HG03108 (cell line): Measurements from ENCODE around the gene CFLAR.
"Not testable (repeated sequence)": the region's sequence is repeated elsewhere in the genome, so short reads cannot be mapped to it uniquely, and the experiment has no call there.

Source experiments
- ATAC-seq: cut with Tn5 transposase; IDR thresholded peaks from one replicate; pipeline ENCODE4 v1.9.1; 2021; ENCODE audit warnings: moderate library complexity; ENCODE audit not compliant: unreplicated experiment

The CFLAR gene

GRCh38 chr2:201116115-201116958 lies at the start of gene CFLAR:
Gene CFLAR, plus strand, starts transcription at chr2:201116164. Its CDS starts 13,702 bp downstream, at chr2:201129866.
- ATAC-seq = peak; percentile 33

GRCh38 chr2:201070948-201071478 lies 45.0 kb upstream of the CFLAR start:
- peak; percentile 4 for ATAC-seq

GRCh38 chr2:201071479-201072200 lies 44.3 kb upstream of the CFLAR start, which contains the start of the genes HYCC2 and NDUFB3:
Gene HYCC2, minus strand, starts transcription at chr2:201071671. Its CDS starts 47,662 bp downstream, at chr2:201024009.
Gene NDUFB3, plus strand, starts transcription at chr2:201072001. Its CDS starts 6,882 bp downstream, at chr2:201078883.
- peak; percentile 95 for ATAC-seq

GRCh38 chr2:201072201-201072530 lies 43.8 kb upstream of the CFLAR start:
- peak; percentile 0 for ATAC-seq

GRCh38 chr2:201073071-201073470 lies 42.9 kb upstream of the CFLAR start:
- no peak for ATAC-seq

- ATAC-seq = no peak
These were observed 41.0 kb upstream of the CFLAR start for GRCh38 chr2:201074996-201075395.

GRCh38 chr2:201084863-201085262 lies 31.1 kb upstream of the CFLAR start:
- ATAC-seq = no peak

GRCh38 chr2:201090574-201090973 lies 25.4 kb upstream of the CFLAR start:
- ATAC-seq = no peak

DNA sequence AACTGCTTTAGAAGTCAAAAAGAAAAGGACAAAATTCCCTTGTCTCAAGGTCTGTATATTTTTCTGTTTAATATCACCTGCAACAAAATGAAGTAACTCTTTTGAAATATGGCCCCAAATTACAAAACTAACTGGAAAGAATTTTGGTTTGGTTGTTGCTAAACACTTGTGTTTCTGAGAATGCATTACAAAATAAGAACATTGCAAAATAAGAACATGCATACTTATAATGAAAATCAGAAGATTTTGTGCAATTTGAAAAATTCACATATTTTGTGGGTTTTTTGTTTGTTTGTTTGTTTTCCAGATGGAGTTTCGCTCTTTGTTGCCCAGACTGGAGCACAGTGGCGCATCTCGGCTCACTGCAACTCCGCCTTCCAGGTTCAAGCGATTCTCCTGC lies 22.4 kb upstream of the CFLAR start:
- ATAC-seq = no peak

DNA sequence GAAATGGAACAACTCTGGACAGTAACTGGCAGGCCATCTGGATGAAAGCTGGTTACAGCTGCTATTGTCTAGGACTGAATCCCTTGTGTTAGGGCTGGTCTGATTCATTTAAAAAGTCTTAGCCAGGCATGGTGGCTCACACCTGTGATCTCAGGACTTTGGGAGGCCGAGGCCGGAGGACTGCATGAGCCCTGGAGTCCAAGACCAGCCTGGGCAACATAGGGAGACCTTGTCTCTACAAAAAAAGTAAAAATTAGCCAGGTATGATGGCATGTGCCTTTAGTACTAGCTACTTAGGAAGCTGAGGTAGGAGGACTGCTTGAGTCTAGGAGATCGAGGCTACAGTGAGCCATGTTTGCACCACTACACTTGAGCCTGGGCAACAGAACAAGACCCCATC lies 15.5 kb upstream of the CFLAR start:
- ATAC-seq = no peak

GRCh38 chr2:201105759-201106158 lies 10.2 kb upstream of the CFLAR start:
- ATAC-seq = no peak

- ATAC-seq = no peak
These were observed 8.3 kb upstream of the CFLAR start for GRCh38 chr2:201107624-201108023.

GRCh38 chr2:201108341-201108740 lies 7.6 kb upstream of the CFLAR start:
- no peak for ATAC-seq

GRCh38 chr2:201109186-201109585 lies 6.8 kb upstream of the CFLAR start:
- ATAC-seq = no peak

GRCh38 chr2:201110615-201111014 lies 5.3 kb upstream of the CFLAR start:
- ATAC-seq = no peak

DNA sequence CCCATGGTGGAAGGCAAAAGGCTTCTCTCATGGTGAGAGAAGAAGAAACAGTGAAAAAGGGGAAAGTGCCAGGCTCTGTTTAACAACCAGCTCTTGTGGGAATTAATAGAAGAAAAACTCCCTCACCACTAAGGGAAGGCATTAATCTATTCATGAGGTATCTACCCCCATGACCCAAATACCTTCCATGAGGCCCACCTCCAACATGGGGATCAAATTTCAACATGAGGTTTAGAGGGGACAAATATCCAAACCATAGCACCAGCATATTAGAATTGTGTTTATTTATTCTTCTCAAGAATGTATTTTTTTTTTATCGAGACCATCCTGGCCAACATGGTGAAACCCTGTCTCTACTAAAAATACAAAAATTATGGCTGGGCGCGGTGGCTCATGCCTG lies 4.9 kb upstream of the CFLAR start:
- ATAC-seq = no peak

GRCh38 chr2:201114350-201114749 lies 1.6 kb upstream of the CFLAR start:
- ATAC-seq = no peak

- no peak for ATAC-seq
These were observed 1.1 kb upstream of the CFLAR start for GRCh38 chr2:201114846-201115245.

GRCh38 chr2:201116959-201117734 lies 1.2 kb downstream of the CFLAR start:
- no peak for ATAC-seq

DNA sequence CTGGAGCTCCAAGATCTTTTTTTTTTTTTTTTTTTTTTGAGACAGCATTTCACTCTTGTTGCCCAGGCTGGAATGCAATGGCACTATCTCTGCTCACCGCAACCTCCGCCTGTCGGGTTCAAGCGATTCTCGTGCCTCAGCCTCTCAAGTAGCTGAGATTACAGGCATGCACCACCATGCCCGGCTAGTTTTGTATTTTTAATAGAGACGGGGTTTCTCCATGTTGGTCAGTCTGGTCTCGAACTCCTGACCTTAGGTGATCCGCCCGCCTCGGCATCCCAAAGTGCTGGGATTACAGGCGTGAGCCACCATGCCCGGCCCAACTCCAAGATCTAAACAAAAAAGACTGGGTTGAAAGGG lies 1.8 kb downstream of the CFLAR start:
- not testable (repeated sequence) for ATAC-seq
